Stimulated activated naive CD4-positive, alpha-beta T cell treated with Interleukin-2 at 50 U/mL for 16 hours (primary cell): ENCODE results near the gene NTM.

Experiments used
- DNase-seq: peaks from one replicate; lab custom pipeline; 2025; lab: John Stamatoyannopoulos, UW

NTM gene

GRCh38 chr11:131644204-131644795 is 273.9 kb downstream of the NTM start:
- no peak for DNase-seq

DNA sequence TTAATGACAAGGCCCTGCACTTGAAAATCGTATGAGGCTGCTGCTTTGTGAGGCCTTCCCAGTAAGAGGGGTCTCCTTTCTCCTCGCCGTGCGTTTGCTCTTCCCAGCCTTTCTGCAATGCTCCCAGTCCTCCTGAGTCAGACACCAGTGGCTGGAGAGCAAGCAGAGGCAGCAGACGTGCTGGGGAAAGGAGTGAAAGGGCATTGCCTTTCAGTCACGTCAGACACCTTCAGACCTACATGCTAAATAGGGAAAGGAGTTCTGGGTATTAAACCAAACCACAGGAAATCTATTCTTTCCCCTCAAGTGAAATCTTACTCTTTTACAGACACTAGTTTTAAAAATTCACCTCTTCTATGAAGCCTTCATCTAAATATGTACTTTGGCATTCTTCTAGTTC is 274.8 kb downstream of the NTM start:
- no peak for DNase-seq

GRCh38 chr11:131649856-131650255 is 279.4 kb downstream of the NTM start:
- no peak for DNase-seq

- no peak for DNase-seq
Measured at GRCh38 chr11:131652231-131652630, 281.8 kb downstream of the NTM start.

GRCh38 chr11:131653260-131653659 is 282.8 kb downstream of the NTM start:
- no peak for DNase-seq

DNA sequence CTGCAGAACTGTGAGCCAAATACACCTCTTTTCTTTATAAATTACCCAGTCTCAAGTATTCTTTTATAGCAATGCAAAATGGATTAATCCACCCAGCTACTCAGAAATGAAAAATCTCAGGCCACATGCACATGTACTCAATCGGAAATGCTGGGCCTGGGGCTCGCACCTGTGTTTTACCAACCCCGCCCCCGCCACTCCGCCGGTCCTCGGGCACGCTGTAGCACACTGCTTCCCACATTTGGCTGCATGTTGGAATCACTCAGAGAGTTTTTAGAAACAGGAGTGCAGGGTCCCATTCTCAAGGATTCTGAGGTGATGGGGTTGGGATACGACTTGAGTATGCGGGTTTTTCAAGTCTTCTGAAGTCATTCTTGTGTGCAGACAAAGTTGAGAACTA is 284.4 kb downstream of the NTM start:
- no peak for DNase-seq

GRCh38 chr11:131656179-131656838 is 285.9 kb downstream of the NTM start:
- no peak for DNase-seq

GRCh38 chr11:131656839-131657211 is 286.4 kb downstream of the NTM start:
- no peak for DNase-seq

DNA sequence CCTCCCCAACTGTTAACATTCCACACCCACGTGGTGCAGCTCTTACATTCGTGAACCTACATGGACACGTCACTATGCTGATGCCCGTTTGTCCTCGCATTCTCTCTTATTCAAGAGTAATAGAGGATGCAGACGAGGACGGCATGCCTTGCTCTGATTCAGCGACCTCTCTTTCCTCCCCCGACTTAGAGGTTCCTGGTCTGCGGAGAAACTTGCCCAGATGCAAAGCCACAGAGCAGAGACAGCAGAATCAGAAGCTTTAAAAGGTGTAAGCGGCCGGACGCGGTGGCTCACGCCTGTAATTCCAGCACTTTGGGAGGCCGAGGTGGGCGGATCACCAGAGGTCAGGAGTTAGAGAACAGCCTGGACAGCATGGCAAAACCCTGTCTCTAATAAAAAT is 288.0 kb downstream of the NTM start:
- no peak for DNase-seq

DNA sequence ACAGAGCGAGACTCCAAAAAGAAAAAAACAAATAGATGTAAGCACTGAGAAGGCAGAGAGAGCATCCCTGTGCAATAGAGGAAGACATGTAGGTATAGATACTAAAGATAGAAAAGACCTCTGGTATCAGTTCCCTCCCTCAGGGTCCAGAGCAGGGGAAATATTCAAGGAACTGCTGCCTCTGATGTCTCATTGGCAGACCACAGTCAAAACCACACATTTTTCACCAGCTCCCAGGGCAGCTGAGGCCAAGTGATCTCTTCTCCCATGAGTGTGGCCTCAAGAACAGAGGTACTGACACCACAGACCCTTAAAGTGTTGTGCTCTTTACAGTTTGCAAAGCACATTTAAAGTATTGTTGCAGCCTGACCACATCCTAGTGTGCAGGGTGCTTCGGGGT is 288.5 kb downstream of the NTM start:
- DNase-seq = no peak

DNA sequence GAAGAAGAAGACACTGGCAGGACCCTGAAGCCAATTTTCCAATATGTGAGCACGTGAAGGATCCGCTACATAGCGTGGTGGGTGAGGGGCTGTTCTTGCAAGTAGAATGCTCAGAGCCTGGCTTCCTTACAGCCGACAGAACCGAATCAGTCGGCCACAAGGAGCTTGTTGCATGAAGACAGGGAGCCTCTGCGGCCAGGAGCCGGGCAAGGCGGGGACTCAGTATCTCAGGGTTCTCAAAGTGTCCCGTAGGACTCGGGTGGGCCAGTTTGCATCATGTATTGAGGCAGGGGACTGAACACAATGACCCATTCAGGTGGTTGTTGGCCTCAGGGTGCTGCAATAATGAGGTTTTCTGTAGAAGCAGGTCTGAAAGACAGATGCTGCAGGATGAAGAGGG is 289.5 kb downstream of the NTM start:
- no peak for DNase-seq

- no peak for DNase-seq
Measured at GRCh38 chr11:131661132-131661531, 290.7 kb downstream of the NTM start.

DNA sequence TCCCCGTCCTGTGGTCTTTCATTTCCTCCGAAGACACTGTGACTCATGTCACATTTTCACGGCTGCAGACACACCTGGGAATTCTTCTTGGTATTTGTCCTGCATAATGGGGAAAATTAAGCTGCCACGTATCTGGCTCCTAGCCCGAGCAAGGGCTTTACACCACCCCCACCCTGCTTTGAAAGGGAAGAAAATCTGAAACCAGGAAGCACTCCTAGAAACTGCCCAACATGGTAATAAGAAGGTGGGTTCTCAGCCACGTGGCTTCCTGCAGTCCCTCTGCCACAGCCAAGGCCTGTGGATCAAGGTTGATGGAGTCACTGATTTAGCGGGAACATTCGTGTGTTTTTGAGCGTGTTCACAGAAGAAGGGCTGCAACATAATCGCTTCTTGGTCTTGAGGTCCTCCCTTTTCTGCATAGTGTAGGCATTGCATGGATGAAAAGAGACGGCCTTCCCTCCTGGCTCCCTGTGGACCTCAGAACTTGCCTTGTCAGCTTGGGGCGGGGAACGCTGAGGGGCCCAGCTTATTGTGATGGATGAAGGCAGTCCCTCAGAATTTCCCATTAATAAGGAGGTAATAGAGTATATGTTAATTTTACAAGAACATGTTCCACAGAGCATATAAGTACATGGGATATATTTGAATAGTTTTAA is 292.0 kb downstream of the NTM start:
- DNase-seq = no peak

- DNase-seq = no peak
Measured at GRCh38 chr11:131662993-131663392, 292.6 kb downstream of the NTM start.

DNA sequence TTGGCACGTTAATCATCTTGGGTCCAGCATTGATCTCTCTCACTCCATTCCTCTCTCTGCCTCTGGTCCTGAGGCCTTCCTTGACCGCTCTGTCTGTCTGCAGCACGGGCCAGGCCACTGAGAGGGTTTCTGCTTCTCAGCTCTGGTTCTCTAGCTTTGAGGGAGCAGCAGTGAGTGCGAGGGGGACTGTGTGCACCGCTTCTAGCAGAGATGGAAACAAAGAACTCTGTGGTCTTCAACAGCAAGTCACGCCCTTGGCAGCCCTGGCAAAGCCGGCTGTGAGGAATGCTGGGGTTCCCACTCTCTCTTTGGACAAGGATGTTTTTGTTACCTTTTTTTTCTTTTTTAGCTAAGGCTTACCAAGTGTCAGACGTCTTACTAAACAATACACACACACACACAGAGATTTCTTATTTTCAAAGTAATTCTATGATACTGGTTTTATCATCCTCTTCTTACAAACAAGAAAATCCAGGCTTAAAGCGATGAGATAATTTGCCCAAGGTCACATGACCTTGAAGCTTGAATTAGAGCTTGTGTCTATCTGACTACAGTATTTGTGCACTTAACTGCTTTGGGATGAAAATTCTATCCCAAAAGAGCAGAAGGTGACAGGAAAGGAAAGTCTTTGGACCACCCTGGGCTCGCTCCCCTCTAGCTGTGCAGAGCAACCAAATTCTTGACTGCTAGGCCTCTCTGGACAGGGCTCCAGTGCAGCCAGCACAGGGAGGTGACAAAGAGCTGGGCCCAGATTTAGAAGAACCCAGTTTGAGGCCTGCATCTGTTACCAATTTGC is 293.2 kb downstream of the NTM start:
- no peak for DNase-seq

DNA sequence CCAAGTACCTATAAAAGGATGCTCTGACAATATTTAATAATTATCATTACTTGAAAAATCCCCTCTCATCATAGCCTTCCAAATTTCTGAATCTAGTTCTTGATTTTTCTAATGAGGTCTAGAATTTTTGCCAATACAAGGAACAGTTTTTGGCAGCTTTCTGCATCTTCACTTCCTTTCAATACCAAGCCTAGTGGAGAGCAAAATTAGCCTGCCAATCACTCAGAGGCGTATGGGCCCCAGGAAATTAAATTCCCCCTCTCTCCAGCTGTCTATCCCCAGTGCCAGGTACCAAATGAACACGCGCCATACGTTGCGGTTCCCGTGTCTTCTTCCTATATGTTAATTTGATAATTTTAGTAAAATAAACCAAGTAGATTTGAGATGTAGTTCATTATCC is 293.9 kb downstream of the NTM start:
- no peak for DNase-seq

DNA sequence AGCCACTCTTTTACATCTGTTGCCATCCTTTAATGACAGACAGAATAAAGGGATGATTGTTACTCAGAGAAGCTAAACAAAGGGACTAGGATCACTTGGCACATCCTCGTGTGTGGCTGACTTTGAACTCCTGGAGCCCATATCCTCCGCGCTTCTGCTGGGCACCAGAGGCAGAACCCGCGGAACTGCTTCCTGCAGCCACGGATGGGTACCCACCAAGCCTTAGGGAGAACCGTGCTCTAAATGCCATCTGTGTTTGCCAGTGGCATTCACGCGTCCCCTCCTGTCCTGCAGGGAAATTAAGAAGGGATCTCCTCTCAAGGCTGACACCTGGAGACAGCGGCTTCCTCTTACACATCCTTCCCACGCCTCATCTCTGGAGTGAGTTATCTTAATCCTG is 294.4 kb downstream of the NTM start:
- no peak for DNase-seq

GRCh38 chr11:131665344-131665968 is 295.0 kb downstream of the NTM start:
- DNase-seq = no peak

GRCh38 chr11:131666006-131666405 is 295.6 kb downstream of the NTM start:
- no peak for DNase-seq

- no peak for DNase-seq
Measured at GRCh38 chr11:131666617-131667016, 296.2 kb downstream of the NTM start.

DNA sequence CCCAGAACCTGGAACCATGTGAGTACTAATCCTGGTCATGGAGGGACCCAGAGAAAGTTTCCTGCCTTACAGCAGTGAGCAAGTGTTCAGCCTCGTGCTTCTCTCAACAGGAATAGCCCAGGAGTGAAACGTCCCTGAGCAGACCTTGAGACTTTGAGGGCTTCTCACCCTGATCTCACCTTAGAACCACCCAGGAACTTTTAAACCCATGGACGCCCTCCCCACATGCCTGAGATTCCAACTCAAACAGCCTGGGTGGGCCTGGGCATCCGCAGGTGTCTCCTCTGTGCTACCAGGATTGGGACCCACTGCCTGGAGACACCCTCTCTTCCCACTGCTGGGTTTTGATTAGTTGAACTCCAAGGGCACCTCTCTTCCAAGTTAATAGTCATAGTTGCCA is 297.2 kb downstream of the NTM start:
- no peak for DNase-seq
